Activated CD4-positive, alpha-beta T cell treated with anti-CD3 and anti-CD28 coated beads, Interleukin-2, amount 50 U/mL, for 4 hours (primary cell): ENCODE measurements around the gene ZDBF2.
"Not testable (repeated sequence)": the region's sequence is repeated elsewhere in the genome, so short reads cannot be mapped to it uniquely, and the experiment has no call there.

Source experiments
- DNase-seq, 2 experiments: peaks; one replicate each; pipeline ENCODE4 v3.0.0-alpha.2; 2020

Gene ZDBF2

GRCh38 chr2:206336861-206337260 lies 62.4 kb downstream of the ZDBF2 start:
- no peak for DNase-seq

DNA sequence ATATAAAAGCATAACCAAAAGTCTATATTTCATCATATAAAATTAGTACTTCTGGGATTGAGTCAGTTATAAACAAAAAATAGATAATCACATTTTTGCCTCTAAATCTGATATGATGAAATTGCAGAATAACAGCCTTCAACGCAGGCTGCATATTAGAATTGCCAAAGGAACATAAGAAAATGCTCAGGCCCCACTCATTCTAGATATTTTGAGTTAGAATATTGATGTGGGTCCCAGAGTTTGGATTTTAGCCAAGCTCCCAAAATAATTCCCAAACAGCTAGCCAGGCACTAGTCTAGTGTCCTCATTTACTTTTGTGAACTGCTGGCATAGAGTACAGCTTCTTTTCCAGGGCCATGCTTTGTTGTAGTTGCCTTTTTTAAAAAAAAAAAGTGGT lies 63.5 kb downstream of the ZDBF2 start:
- DNase-seq: no peak

DNA sequence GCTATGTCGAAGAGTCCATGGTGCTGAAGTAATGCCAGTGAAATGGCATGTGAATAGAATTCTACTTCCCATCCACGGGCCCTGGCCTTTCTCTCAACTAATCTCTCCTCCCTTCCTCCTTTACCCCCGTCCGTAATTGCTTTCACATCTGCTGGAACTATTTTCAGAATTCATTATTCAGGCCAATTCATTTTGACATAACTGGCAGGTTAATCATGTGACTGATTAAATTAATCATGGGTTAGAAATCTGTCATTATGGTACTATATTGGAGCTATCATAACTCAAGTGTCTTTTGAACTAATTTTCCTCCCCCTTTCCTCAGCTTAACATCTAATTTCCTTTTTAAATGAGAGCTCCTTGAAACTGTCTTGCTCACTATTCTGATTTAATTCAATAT lies 66.9 kb downstream of the ZDBF2 start:
- no peak for DNase-seq

GRCh38 chr2:206343144-206343543 lies 68.7 kb downstream of the ZDBF2 start:
- no peak for DNase-seq

GRCh38 chr2:206343816-206344215 lies 69.4 kb downstream of the ZDBF2 start:
- no peak for DNase-seq

- no peak for DNase-seq
Measured at GRCh38 chr2:206345606-206346005, 71.1 kb downstream of the ZDBF2 start.

DNA sequence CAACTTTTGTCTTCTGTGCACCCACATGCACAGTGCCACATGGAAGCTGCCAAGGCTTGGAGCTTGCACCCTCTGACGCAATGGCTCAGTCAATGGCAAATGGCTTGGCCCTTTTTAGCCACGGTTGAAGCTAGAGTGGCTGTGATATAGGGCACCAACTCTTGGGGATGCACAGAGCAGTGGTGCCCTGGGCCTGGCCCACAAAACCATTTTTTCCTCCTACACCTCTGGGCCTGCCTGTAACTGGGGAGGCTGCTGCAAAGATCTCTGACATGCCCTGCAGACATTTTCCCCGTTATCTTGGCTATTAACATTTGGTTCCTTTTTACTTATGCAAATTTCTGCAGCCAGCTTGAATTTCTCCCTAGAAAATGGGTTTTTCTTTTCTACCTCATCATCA lies 74.9 kb downstream of the ZDBF2 start:
- no peak for DNase-seq

- no peak for DNase-seq
Measured at GRCh38 chr2:206352571-206352970, 78.1 kb downstream of the ZDBF2 start.

DNA sequence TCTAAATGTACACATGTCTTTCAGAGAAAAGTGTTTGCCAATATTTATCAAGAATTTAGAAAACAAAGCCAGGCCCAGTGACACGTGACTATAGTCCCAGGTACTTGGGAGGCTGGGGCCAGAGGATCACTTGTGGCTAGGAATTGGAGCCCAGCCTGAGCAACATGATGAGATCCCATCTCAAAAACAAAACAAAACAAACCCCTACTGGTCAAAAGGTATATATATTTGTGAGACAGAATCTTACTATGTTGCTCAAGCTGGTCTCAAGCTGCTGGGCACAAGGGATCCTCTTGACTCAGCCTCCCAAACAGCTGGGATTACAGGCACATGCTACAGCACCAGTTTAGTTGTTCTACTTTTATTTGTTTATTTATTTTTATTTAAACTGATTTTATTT lies 79.2 kb downstream of the ZDBF2 start:
- no peak for DNase-seq

GRCh38 chr2:206354129-206354528 lies 79.7 kb downstream of the ZDBF2 start:
- DNase-seq: no peak

GRCh38 chr2:206356840-206357239 lies 82.4 kb downstream of the ZDBF2 start:
- not testable (repeated sequence) for DNase-seq

DNA sequence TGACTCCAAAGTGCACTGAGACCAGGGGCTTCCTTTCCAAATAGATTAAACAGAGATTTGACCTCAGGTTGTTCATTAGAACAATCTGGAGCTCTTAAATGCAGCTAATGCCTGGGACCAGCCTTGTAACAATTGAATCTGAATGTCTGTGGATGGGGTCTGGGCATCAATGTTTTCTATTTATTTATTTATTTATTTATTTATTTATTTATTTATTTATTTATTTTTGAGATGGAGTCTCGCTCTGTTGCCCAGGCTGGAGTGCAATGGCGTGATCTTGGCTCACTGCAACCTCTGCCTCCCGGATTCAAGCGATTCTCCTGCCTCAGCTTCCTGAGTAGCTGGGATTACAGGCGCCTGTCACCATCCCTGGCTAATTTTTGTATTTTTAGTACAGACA lies 86.4 kb downstream of the ZDBF2 start:
- not testable (repeated sequence) for DNase-seq

DNA sequence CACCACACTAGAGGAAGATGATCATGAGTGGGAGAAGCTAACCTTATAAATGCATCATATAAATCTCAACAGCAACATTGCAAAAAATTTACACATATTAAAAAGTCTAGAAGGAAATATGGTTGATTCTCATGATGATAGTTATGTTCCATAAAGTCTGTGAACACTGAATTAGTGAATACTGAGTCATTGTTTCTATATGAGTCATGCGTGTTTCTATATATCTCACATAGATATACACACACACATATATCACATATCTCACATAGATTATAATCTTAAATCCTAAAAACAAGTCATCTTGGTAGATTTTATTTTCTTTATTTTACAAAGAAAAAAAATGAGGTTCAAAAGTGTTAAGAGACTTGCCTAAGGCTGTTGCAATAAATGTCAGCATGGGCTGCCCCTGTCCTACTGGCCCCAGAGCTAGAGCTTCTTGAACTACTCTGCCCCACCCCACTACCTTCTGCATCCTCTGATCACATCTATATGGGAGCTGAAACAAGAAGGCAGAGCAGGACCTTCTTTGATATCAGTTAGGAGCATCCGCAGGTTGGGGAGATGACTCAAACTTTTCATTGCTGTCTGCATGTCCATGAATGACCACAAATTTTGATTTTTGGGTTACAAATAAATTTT lies 87.1 kb downstream of the ZDBF2 start:
- DNase-seq: no peak
